ENCODE data around the gene OSBPL6.

DNA sequence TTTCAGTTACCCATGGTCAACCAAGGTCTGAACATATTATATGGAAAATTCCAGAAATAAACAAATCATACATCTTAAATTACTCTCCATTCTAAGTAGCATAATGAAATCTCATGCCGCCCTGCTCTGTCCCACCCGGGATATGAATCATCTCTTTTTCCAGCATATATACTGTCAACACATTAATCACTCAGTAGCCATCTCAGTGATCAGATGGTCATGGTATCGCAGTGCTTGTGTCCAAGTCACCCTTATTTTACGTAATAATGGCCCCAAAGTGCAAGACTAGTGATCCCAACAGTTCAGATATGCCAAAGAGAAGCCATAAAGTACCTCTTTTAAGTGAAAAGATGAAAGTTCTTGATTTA, 43.8 kb downstream of the OSBPL6 start:
- TF ChIP-seq, protein P1, sequence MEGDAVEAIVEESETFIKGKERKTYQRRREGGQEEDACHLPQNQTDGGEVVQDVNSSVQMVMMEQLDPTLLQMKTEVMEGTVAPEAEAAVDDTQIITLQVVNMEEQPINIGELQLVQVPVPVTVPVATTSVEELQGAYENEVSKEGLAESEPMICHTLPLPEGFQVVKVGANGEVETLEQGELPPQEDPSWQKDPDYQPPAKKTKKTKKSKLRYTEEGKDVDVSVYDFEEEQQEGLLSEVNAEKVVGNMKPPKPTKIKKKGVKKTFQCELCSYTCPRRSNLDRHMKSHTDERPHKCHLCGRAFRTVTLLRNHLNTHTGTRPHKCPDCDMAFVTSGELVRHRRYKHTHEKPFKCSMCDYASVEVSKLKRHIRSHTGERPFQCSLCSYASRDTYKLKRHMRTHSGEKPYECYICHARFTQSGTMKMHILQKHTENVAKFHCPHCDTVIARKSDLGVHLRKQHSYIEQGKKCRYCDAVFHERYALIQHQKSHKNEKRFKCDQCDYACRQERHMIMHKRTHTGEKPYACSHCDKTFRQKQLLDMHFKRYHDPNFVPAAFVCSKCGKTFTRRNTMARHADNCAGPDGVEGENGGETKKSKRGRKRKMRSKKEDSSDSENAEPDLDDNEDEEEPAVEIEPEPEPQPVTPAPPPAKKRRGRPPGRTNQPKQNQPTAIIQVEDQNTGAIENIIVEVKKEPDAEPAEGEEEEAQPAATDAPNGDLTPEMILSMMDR (tag by site-specific recombination; IDR thresholded peaks at IDR 0.05), result no peak
- no peak for TF ChIP-seq ZBTB20 (tag by site-specific recombination; IDR thresholded peaks at IDR 0.05)
- TF ChIP-seq EGR2 (tag by site-specific recombination; IDR thresholded peaks at IDR 0.05; ENCODE audit: low read depth), result no peak
- no peak for TF ChIP-seq GLIS1 (tag by site-specific recombination; IDR thresholded peaks at IDR 0.05)
- TF ChIP-seq GFI1B (tag by site-specific recombination; IDR thresholded peaks at IDR 0.05), result no peak
- no peak for TF ChIP-seq ZNF24 (tag by site-specific recombination; IDR thresholded peaks at IDR 0.05)
- TF ChIP-seq MYNN (tag by site-specific recombination; IDR thresholded peaks at IDR 0.05; ENCODE audit: borderline replicate concordance), result no peak
- no peak for TF ChIP-seq TCF7L2 (IDR thresholded peaks at IDR 0.05; ENCODE audit: borderline replicate concordance, low read depth, low read length)
- TF ChIP-seq ZSCAN23 (tag by site-specific recombination; IDR thresholded peaks at IDR 0.05), result no peak
- no peak for TF ChIP-seq ZNF560 (tag by site-specific recombination; IDR thresholded peaks at IDR 0.05; ENCODE audit: borderline replicate concordance)
- no peak for TF ChIP-seq ZNF324 (tag by site-specific recombination; IDR thresholded peaks at IDR 0.05)
- TF ChIP-seq, protein P2, sequence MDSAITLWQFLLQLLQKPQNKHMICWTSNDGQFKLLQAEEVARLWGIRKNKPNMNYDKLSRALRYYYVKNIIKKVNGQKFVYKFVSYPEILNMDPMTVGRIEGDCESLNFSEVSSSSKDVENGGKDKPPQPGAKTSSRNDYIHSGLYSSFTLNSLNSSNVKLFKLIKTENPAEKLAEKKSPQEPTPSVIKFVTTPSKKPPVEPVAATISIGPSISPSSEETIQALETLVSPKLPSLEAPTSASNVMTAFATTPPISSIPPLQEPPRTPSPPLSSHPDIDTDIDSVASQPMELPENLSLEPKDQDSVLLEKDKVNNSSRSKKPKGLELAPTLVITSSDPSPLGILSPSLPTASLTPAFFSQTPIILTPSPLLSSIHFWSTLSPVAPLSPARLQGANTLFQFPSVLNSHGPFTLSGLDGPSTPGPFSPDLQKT (IDR thresholded peaks at IDR 0.05; ENCODE audit: borderline replicate concordance, low read depth, low read length), result no peak
- TF ChIP-seq ZFP41 (tag by site-specific recombination; IDR thresholded peaks at IDR 0.05; ENCODE audit: borderline replicate concordance), result no peak

Data from HEK293 (cell line).